Activated CD8-positive, alpha-beta memory T cell treated with anti-CD3 and anti-CD28 coated beads, Interleukin-2, amount 50 U/mL, for 1 hour (primary cell): ENCODE measurements around the gene PDZD7.
"Not testable (repeated sequence)": the region's sequence is repeated elsewhere in the genome, so short reads cannot be mapped to it uniquely, and the experiment has no call there.

Source experiments
- DNase-seq: peaks from one replicate; pipeline ENCODE4 v3.0.0-alpha.2; 2020; ENCODE audit errors: extremely low read depth

PDZD7 gene

GRCh38 chr10:100982916-100983830 lies 47.8 kb downstream of the PDZD7 start:
- DNase-seq, result no peak

- DNase-seq, result no peak
These were observed 49.7 kb downstream of the PDZD7 start for GRCh38 chr10:100981178-100981772.

- no peak for DNase-seq
These were observed 50.2 kb downstream of the PDZD7 start for GRCh38 chr10:100980711-100981110.

GRCh38 chr10:100980311-100980710 lies 50.6 kb downstream of the PDZD7 start:
- no peak for DNase-seq

GRCh38 chr10:100979791-100980272 lies 51.1 kb downstream of the PDZD7 start:
- no peak for DNase-seq

- no peak for DNase-seq
These were observed 52.1 kb downstream of the PDZD7 start for GRCh38 chr10:100978901-100979195.

GRCh38 chr10:100978121-100978900 lies 52.6 kb downstream of the PDZD7 start:
- DNase-seq, result no peak

- DNase-seq, result no peak
These were observed 53.5 kb downstream of the PDZD7 start for GRCh38 chr10:100977436-100977835.

- no peak for DNase-seq
These were observed 54.0 kb downstream of the PDZD7 start for GRCh38 chr10:100976906-100977305.

- not testable (repeated sequence) for DNase-seq
These were observed 55.5 kb downstream of the PDZD7 start for GRCh38 chr10:100975397-100975796.

GRCh38 chr10:100972904-100973535 lies 57.9 kb downstream of the PDZD7 start:
- DNase-seq, result no peak

- DNase-seq, result no peak
These were observed 58.6 kb downstream of the PDZD7 start for GRCh38 chr10:100972115-100972903.

- DNase-seq, result no peak
These were observed 59.8 kb downstream of the PDZD7 start for GRCh38 chr10:100970914-100971811.

GRCh38 chr10:100970076-100970913 lies 60.6 kb downstream of the PDZD7 start:
- DNase-seq, result no peak

- no peak for DNase-seq
These were observed 61.5 kb downstream of the PDZD7 start, which contains the start of gene SEMA4G for GRCh38 chr10:100969187-100970075. Gene SEMA4G, plus strand, starts transcription at chr10:100969504. Its CDS starts 3,409 bp downstream, at chr10:100972913.

GRCh38 chr10:100968863-100969186 lies 62.1 kb downstream of the PDZD7 start:
- DNase-seq, result no peak

- DNase-seq, result no peak
These were observed 62.7 kb downstream of the PDZD7 start for GRCh38 chr10:100968062-100968736.

GRCh38 chr10:100967332-100967731 lies 63.6 kb downstream of the PDZD7 start:
- no peak for DNase-seq
